K562 (cell line): ENCODE results near the gene TBX10. TPM values are rescaled to one million over a fixed set of nuclear protein-coding genes. Genes with fewer than 3 reads are reported as not detected.

Experiments
- ATAC-seq: fragments of 200-7000 bp; cut with Tn5 transposase; 3 replicates; pipeline ENCODE4 v1.9.1; 2020; ENCODE audit warnings: moderate library complexity
- BruUV-seq: library from RNA; stranded (reverse); fragments of 400-500 nt; replicated peaks from 2 replicates; lab custom pipeline; 2021; lab: Mats Ljungman, UMichigan
- CTCF ChIA-PET: fragments of 300-600 bp; formaldehyde crosslinking; extraction: SDS; loops from one replicate; lab custom pipeline; 2021; ENCODE audit warnings: low intra/inter-chr PET ratio; lab: Yijun Ruan, JAX
- POLR2A ChIA-PET: fragments of 300-600, 350-650 bp; sonication (Branson Sonifier 250); formaldehyde crosslinking; extraction: SDS; loops from one replicate; lab custom pipeline; 2021; ENCODE audit warnings: antibody characterized with exemption, inconsistent platforms; lab: Yijun Ruan, JAX
- DNase-seq, 4 experiments: peaks; one replicate each; pipeline versions ENCODE4 v3.0.0 to v3.0.0-alpha.2; 2011 to 2018; ENCODE audit warnings: low spot score in 3 of 4, mixed read lengths in 3 of 4; ENCODE audit errors: extremely low read depth in 1 of 4
- FAIRE-seq: peaks from 2 replicates; lab custom pipeline; 2011; peaks lifted over from hg19 to GRCh38; lab: Jason Lieb, UNC
- H2AFZ ChIP-seq: 2 replicates; pipeline ENCODE4 v1.6.0; 2011; ENCODE audit warnings: low read depth, low read length, control low read depth, inconsistent platforms
- H3K27ac ChIP-seq: fragments of 200-600 bp; 3 replicates; pipeline ENCODE4 v1.8.0; 2011; ENCODE audit warnings: low read depth, mild to moderate bottlenecking, control low read depth, inconsistent platforms, low read length, moderate library complexity, mixed read lengths; ENCODE audit errors: extremely low read depth
- H3K27me3 ChIP-seq, 2 experiments: fragments of 300-600 bp in 1 of 2; 2 replicates in 1 of 2; 3 replicates in 1 of 2; pipeline versions ENCODE4 v1.6.0 to v1.8.0; 2011; ENCODE audit warnings: inconsistent platforms in 2 of 2, low read length in 2 of 2, mild to moderate bottlenecking in 1 of 2, mixed read lengths in 1 of 2, moderate library complexity in 1 of 2; ENCODE audit not compliant: control insufficient read depth in 2 of 2, insufficient read depth in 2 of 2
- H3K36me3 ChIP-seq: fragments of 300-600 bp; 3 replicates; pipeline ENCODE4 v1.8.0; 2011; ENCODE audit warnings: mild to moderate bottlenecking, low read length, inconsistent platforms; ENCODE audit not compliant: control insufficient read depth, insufficient read depth
- H3K4me1 ChIP-seq, 2 experiments: fragments of 200-600 bp in 1 of 2; replicated peaks in 1 of 2; 2 replicates in 1 of 2; 3 replicates in 1 of 2; pipeline versions ENCODE4 v1.5.1 to v1.8.0; 2011; ENCODE audit warnings: inconsistent platforms in 2 of 2, low read length in 2 of 2, mild to moderate bottlenecking in 1 of 2, mixed read lengths in 1 of 2, moderate library complexity in 1 of 2; ENCODE audit not compliant: control insufficient read depth in 2 of 2, insufficient read depth in 2 of 2
- H3K4me2 ChIP-seq: 2 replicates; pipeline ENCODE4 v1.6.1; 2011; ENCODE audit warnings: low read length, control low read depth, inconsistent platforms, mixed read lengths; ENCODE audit not compliant: insufficient read depth
- H3K4me3 ChIP-seq: fragments of 200-600 bp; sonication (generic), shearing (Covaris generic); 2 replicates; pipeline ENCODE4 v1.5.1; 2016; ENCODE audit warnings: control low read depth, inconsistent platforms
- H3K79me2 ChIP-seq: fragments of 200-600 bp; 3 replicates; pipeline ENCODE4 v1.8.0; 2011; ENCODE audit warnings: low read length, inconsistent platforms; ENCODE audit not compliant: control insufficient read depth, insufficient read depth
- H3K9ac ChIP-seq, 2 experiments: 2 replicates each; pipeline versions ENCODE4 v1.6.0 to v1.6.1; 2011; ENCODE audit warnings: low read depth in 2 of 2, low read length in 2 of 2, control low read depth in 1 of 2, inconsistent platforms in 1 of 2, mild to moderate bottlenecking in 1 of 2, mixed read lengths in 1 of 2; ENCODE audit not compliant: insufficient read depth in 1 of 2
- H3K9me1 ChIP-seq: one replicate; pipeline ENCODE4 v1.6.0; 2011; ENCODE audit warnings: inconsistent platforms, mild to moderate bottlenecking, low read length, moderate library complexity; ENCODE audit not compliant: control insufficient read depth, insufficient read depth
- H3K9me3 ChIP-seq: replicated peaks from 2 replicates; pipeline ENCODE4 v1.5.1; 2011; ENCODE audit warnings: low read depth, low read length, inconsistent platforms; ENCODE audit not compliant: control insufficient read depth, insufficient read depth
- H4K20me1 ChIP-seq: replicated peaks from 2 replicates; pipeline ENCODE4 v1.6.1; 2011; ENCODE audit warnings: low read length, inconsistent platforms, mixed read lengths; ENCODE audit not compliant: control insufficient read depth, insufficient read depth
- CBX2 ChIP-seq: fragments of 200-600 bp; sonication (generic); IDR thresholded peaks from one replicate; pipeline ENCODE4 v1.6.1; 2012; ENCODE audit warnings: mild to moderate bottlenecking, low read length, inconsistent platforms; ENCODE audit not compliant: insufficient read depth, poor library complexity, severe bottlenecking
- CHD2 ChIP-seq: IDR thresholded peaks from 2 replicates; pipeline ENCODE4 v1.6.1; 2011; ENCODE audit warnings: low read depth, low read length
- CTBP1 ChIP-seq: fragments of 450-650 bp; IDR thresholded peaks from 2 replicates; pipeline ENCODE4 v1.6.1; 2016; ENCODE audit warnings: borderline replicate concordance
- E2F3 ChIP-seq: fragments of 250-450 bp; sonication (Bioruptor Pico); IDR thresholded peaks from 2 replicates; pipeline ENCODE4 v1.4.0; 2020; ENCODE audit warnings: mild to moderate bottlenecking
- MYC ChIP-seq, 2 experiments: fragments of 250-450 bp in 1 of 2; sonication (Bioruptor Pico) in 1 of 2; IDR thresholded peaks; 2 replicates each; pipeline versions ENCODE4 v1.5.1 to v1.6.1; 2012 to 2021; ENCODE audit warnings: low read depth in 2 of 2, borderline replicate concordance in 1 of 2, improper control_type of control experiment in 1 of 2, low read length in 1 of 2, mild to moderate bottlenecking in 1 of 2, moderate library complexity in 1 of 2
- NCOA2 ChIP-seq, 2 experiments: fragments of 450-650 bp; IDR thresholded peaks; 2 replicates each; pipeline ENCODE4 v1.6.1; 2018; ENCODE audit warnings: mild to moderate bottlenecking in 2 of 2, moderate library complexity in 1 of 2; ENCODE audit not compliant: partially characterized antibody in 2 of 2
- NR4A1 ChIP-seq, 2 experiments: fragments of 250-450 bp in 1 of 2; fragments of 450-650 bp in 1 of 2; sonication (Bioruptor Pico) in 1 of 2; IDR thresholded peaks; 2 replicates each; pipeline versions ENCODE4 v1.4.0 to v1.6.1; 2016 to 2020; ENCODE audit warnings: mild to moderate bottlenecking in 2 of 2, missing compliant biosample characterization in 1 of 2, missing genetic modification characterization in 1 of 2, moderate library complexity in 1 of 2
- SRSF7 ChIP-seq: fragments of 200-400 bp; formaldehyde crosslinking; optimal IDR thresholded peaks from 2 replicates; pipeline ENCODE3; 2017; ENCODE audit warnings: mild to moderate bottlenecking, low read depth, low read length
- TARDBP ChIP-seq: fragments of 450-650 bp; IDR thresholded peaks from 2 replicates; pipeline ENCODE4 v1.6.1; 2016
- ZBTB7A ChIP-seq: IDR thresholded peaks from 2 replicates; pipeline ENCODE4 v1.6.1; 2011; ENCODE audit warnings: low read depth, mild to moderate bottlenecking, low read length, moderate library complexity, borderline replicate concordance; ENCODE audit not compliant: control insufficient read depth
- ZNF121 ChIP-seq: sonication (generic); formaldehyde crosslinking; conservative IDR thresholded peaks from 2 replicates; pipeline ENCODE4 v1.8.0; 2022; ENCODE audit warnings: missing genetic modification reagents
- ZNF668 ChIP-seq: fragments of 250-450 bp; sonication (Bioruptor Pico); IDR thresholded peaks from 2 replicates; pipeline ENCODE4 v1.8.0; 2022; ENCODE audit warnings: mild to moderate bottlenecking, inconsistent platforms
- WGBS: fragments of 100-300 bp; shearing (Covaris generic); methylation state at CpG from one replicate; pipeline ENCODE4 v1.1.6; 2016; ENCODE audit warnings: low coverage, mixed read lengths; ENCODE audit not compliant: insufficient coverage; ENCODE audit errors: missing lambda C conversion rate; 5-methylcytosine and 5-hydroxymethylcytosine counted together
- in situ Hi-C: fragments of 300-500 bp; cut with MboI; formaldehyde crosslinking; loops from 4 replicates; pipeline ENCODE4 v1.15.0; 2018; ENCODE audit warnings: inconsistent platforms, mixed read lengths
- intact Hi-C: fragments of 100-400 bp; cut with micrococcal nuclease; formaldehyde crosslinking; loops from 2 replicates; pipeline ENCODE4 v1.14.2; 2022
- polyA plus RNA-seq, 8 experiments: library from polyadenylated mRNA; depleted of rRNA in 4 of 8; stranded (reverse) in 5 of 8; unstranded in 3 of 8; fragments of >200 nt; fragmentation: Nextera tagmentation in 2 of 8; fragmentation: Illumina TruSeq in 1 of 8; extraction: Ambion mirVana in 2 of 8; extraction: Trizol in 1 of 8; gene quantifications; 2 replicates each; pipeline versions ENCODE4 v1.2.1 to v1.2.3, GENCODE V29; 2011 to 2014; ENCODE audit warnings: inconsistent platforms in 1 of 8, missing spikeins in 1 of 8
- total RNA-seq, 7 experiments: library from RNA; depleted of rRNA in 6 of 7; stranded (reverse); fragments of >200 nt in 6 of 7; fragmentation: Illumina TruSeq in 2 of 7; extraction: Trizol in 2 of 7; gene quantifications; 2 replicates each; pipeline versions ENCODE4 v1.2.1 to v1.2.3, GENCODE V29; 2011 to 2021; ENCODE audit warnings: low replicate concordance in 1 of 7
- TF ChIP-seq, protein P1 (sequence below): IDR thresholded peaks from 2 replicates; pipeline ENCODE4 v1.6.1; 2012; ENCODE audit warnings: low read depth, low read length, improper control_type of control experiment, borderline replicate concordance
- TF ChIP-seq, protein P2 (sequence below): sonication (generic); formaldehyde crosslinking; IDR thresholded peaks from 2 replicates; pipeline ENCODE4 v1.8.1; 2023; ENCODE audit warnings: missing genetic modification reagents, mild to moderate bottlenecking, borderline replicate concordance

The TBX10 gene
- total and polyA plus RNA-seq, 9 of the 15 experiments (the other 6 are each of a cell fraction or from before 2014, with no cell fraction given): not detected

DNA sequence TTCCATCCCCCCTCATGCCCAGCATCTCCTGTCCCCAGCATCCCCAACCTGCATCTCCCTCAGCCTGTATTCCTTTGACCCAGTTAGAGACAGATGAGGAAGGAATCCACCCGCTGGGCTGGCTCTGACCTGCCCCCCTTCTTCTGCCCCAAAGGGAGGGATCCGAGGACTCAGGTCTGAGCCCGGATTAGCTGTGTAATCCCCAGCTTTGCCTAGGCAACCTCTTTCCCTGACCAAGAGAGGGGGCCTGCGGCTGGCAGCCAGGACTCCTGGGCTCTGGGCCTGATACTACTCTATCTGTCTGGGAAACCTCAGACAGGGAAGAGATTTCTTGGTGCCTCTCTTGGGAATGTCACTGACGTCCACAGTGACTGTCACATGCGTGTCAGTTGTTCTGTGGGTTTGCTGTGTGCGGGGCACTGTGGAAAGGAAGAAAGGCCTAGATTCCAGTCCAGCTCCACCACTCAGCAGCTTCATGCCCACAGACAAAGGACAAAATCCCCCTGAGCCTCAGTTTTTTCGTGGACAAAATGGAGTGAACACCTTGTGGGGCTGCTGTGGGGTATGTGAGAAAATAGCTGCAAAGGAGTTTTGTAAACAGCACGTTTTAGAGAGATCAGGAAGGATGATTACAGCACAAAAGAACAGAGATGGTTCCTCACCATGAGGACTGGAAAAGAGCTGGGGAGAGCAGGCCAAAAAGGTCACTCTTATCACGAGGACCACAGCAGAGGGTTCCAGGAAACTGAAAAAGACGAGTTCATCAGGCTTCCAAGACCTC is 34.1 kb downstream of the TBX10 start:
- Histone ChIP-seq H3K9me3 (peaks cover 4% of the 10 kb centered on the region), H3K27me3 (no peaks in the 10 kb centered on the region), H3K4me3 (peak overlapping the region; percentile 99), H3K4me1 (peaks cover 38 to 65% of the 10 kb centered on the region in 2 experiments), H2AFZ (peak overlapping the region; percentile 86), H3K4me2 (peak overlapping the region; percentile 96), H4K20me1 (no peaks in the 10 kb centered on the region; the same call in 1 of the 2 replicates), H3K36me3 (peaks cover 29% of the 10 kb centered on the region), H3K27ac (peak overlapping the region; percentile 75), H3K79me2 (peaks cover 36% of the 10 kb centered on the region), H3K9me1 (no peaks in the 10 kb centered on the region), H3K9ac (peak overlapping the region; percentile 90 to 99; a peak in 3 of 4 replicates)
- BruUV-seq: no TSS peak
- DNase-seq (peak in 3 of 4 experiments; percentile 18 to 91 (median 60)), ATAC-seq (peak; percentile 65), FAIRE-seq (peak; percentile 92)
- in situ Hi-C loops: no loop called here
- intact Hi-C loops: loop anchor here (1.0 to 5.0 kb wide), 2 partner anchors 22 to 33 kb away; partner anchors contain the start of gene GSTP1
- 5% methylated on average over 9 of the region's 11 CpGs for WGBS
- ChIA-PET POLR2A (interaction anchor here (0.6 to 2.4 kb wide), 14 partner anchors 8 to 184 kb away, joined by 3 to 12 read pairs (median 4); partner anchors contain the start of gene GSTP1), CTCF (no interaction called here)
- TF ChIP-seq, protein P1, sequence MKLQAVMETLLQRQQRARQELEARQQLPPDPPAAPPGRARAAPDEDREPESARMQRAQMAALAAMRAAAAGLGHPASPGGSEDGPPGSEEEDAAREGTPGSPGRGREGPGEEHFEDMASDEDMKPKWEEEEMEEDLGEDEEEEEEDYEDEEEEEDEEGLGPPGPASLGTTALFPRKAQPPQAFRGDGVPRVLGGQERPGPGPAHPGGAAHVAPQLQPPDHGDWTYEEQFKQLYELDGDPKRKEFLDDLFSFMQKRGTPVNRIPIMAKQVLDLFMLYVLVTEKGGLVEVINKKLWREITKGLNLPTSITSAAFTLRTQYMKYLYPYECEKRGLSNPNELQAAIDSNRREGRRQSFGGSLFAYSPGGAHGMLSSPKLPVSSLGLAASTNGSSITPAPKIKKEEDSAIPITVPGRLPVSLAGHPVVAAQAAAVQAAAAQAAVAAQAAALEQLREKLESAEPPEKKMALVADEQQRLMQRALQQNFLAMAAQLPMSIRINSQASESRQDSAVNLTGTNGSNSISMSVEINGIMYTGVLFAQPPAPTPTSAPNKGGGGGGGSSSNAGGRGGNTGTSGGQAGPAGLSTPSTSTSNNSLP: no peak
- TF ChIP-seq MYC (IDR thresholded peaks at IDR 0.05; ENCODE audit: low read depth, low read length) (peak; percentile 73; the same call in 1 of the 2 replicates), MYC (CRISPR knock-in tag; IDR thresholded peaks at IDR 0.05; ENCODE audit: borderline replicate concordance, low read depth) (no peak), E2F3 (CRISPR knock-in tag) (no peak), TARDBP (0 out of 2 replicates have a peak, but pooled peaks have one; percentile 46), ZBTB7A (no peak), NCOA2 (IDR thresholded peaks at IDR 0.05; ENCODE audit: partially characterized antibody in 2 of 2) (no peak), CTBP1 (no peak; the same call in 1 of the 2 replicates), CBX2 (no peak), SRSF7 (no peak), NR4A1 (CRISPR knock-in tag; IDR thresholded peaks at IDR 0.05) (no peak), NR4A1 (tag; IDR thresholded peaks at IDR 0.05) (no peak), ZNF121 (CRISPR knock-in tag) (no peak), ZNF668 (CRISPR knock-in tag) (no peak), CHD2 (no peak)
- TF ChIP-seq, protein P2, sequence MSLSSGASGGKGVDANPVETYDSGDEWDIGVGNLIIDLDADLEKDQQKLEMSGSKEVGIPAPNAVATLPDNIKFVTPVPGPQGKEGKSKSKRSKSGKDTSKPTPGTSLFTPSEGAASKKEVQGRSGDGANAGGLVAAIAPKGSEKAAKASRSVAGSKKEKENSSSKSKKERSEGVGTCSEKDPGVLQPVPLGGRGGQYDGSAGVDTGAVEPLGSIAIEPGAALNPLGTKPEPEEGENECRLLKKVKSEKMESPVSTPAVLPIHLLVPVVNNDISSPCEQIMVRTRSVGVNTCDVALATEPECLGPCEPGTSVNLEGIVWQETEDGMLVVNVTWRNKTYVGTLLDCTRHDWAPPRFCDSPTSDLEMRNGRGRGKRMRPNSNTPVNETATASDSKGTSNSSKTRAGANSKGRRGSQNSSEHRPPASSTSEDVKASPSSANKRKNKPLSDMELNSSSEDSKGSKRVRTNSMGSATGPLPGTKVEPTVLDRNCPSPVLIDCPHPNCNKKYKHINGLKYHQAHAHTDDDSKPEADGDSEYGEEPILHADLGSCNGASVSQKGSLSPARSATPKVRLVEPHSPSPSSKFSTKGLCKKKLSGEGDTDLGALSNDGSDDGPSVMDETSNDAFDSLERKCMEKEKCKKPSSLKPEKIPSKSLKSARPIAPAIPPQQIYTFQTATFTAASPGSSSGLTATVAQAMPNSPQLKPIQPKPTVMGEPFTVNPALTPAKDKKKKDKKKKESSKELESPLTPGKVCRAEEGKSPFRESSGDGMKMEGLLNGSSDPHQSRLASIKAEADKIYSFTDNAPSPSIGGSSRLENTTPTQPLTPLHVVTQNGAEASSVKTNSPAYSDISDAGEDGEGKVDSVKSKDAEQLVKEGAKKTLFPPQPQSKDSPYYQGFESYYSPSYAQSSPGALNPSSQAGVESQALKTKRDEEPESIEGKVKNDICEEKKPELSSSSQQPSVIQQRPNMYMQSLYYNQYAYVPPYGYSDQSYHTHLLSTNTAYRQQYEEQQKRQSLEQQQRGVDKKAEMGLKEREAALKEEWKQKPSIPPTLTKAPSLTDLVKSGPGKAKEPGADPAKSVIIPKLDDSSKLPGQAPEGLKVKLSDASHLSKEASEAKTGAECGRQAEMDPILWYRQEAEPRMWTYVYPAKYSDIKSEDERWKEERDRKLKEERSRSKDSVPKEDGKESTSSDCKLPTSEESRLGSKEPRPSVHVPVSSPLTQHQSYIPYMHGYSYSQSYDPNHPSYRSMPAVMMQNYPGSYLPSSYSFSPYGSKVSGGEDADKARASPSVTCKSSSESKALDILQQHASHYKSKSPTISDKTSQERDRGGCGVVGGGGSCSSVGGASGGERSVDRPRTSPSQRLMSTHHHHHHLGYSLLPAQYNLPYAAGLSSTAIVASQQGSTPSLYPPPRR (CRISPR knock-in tag): no peak
